ENCODE results near the gene MIPEP.

DNA sequence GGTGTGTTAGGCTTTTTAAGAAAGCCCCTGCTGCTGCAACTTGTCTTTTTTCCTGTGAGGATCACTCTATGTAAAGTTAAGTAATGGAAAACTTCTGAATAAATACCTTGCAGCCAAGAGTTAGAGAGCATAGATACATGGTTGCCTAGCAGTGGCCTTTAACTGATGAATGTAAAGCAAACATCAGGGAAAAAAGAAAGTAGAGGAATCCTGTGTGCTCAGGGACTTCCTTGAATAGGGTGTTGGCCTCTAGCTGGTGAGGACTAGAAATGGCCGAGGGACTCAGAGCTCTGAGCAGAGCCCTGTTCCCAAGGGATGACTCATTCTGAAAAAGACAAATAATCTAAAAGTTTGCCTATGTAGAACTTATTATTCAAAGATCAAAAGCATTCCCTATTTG, 135.7 kb downstream of the MIPEP start:
- no peak for TF ChIP-seq EP300 (IDR thresholded peaks at IDR 0.05; ENCODE audit: borderline replicate concordance)
- TF ChIP-seq, protein P1, sequence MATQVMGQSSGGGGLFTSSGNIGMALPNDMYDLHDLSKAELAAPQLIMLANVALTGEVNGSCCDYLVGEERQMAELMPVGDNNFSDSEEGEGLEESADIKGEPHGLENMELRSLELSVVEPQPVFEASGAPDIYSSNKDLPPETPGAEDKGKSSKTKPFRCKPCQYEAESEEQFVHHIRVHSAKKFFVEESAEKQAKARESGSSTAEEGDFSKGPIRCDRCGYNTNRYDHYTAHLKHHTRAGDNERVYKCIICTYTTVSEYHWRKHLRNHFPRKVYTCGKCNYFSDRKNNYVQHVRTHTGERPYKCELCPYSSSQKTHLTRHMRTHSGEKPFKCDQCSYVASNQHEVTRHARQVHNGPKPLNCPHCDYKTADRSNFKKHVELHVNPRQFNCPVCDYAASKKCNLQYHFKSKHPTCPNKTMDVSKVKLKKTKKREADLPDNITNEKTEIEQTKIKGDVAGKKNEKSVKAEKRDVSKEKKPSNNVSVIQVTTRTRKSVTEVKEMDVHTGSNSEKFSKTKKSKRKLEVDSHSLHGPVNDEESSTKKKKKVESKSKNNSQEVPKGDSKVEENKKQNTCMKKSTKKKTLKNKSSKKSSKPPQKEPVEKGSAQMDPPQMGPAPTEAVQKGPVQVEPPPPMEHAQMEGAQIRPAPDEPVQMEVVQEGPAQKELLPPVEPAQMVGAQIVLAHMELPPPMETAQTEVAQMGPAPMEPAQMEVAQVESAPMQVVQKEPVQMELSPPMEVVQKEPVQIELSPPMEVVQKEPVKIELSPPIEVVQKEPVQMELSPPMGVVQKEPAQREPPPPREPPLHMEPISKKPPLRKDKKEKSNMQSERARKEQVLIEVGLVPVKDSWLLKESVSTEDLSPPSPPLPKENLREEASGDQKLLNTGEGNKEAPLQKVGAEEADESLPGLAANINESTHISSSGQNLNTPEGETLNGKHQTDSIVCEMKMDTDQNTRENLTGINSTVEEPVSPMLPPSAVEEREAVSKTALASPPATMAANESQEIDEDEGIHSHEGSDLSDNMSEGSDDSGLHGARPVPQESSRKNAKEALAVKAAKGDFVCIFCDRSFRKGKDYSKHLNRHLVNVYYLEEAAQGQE (IDR thresholded peaks at IDR 0.05; ENCODE audit: low read depth), result no peak
- TF ChIP-seq, protein P2, sequence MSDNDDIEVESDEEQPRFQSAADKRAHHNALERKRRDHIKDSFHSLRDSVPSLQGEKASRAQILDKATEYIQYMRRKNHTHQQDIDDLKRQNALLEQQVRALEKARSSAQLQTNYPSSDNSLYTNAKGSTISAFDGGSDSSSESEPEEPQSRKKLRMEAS (IDR thresholded peaks at IDR 0.05), result no peak
- no peak for TF ChIP-seq YY1 (IDR thresholded peaks at IDR 0.05; ENCODE audit: low read depth)
- no peak for TF ChIP-seq EGR1 (IDR thresholded peaks at IDR 0.05)
- TF ChIP-seq TAF1 (IDR thresholded peaks at IDR 0.05; ENCODE audit: low read depth), result no peak
- no peak for TF ChIP-seq CREB1 (IDR thresholded peaks at IDR 0.05; ENCODE audit: low read depth)
